Endometrial microvascular endothelial cells (primary cell): Measurements from ENCODE around the gene FAM120B. TPM values are rescaled to one million over a fixed set of nuclear protein-coding genes. Genes with fewer than 3 reads are reported as not detected.

Experiments
- in situ Hi-C: cut with HindIII; loops from 2 replicates; pipeline ENCODE4 v1.10.0; 2017; ENCODE audit warnings: low sequenced_read_pairs, low pct_unique_long_range_greater_than_20kb; ENCODE audit errors: inconsistent ontology term
- total RNA-seq: library from RNA; depleted of rRNA; stranded (reverse); fragments of >200 nt; gene quantifications from one replicate; pipeline ENCODE4 v1.2.3, GENCODE V29; 2015; ENCODE audit errors: inconsistent ontology term

Gene FAM120B
- total RNA-seq, 1 donor from 2014 or later, result 20.0 TPM

DNA sequence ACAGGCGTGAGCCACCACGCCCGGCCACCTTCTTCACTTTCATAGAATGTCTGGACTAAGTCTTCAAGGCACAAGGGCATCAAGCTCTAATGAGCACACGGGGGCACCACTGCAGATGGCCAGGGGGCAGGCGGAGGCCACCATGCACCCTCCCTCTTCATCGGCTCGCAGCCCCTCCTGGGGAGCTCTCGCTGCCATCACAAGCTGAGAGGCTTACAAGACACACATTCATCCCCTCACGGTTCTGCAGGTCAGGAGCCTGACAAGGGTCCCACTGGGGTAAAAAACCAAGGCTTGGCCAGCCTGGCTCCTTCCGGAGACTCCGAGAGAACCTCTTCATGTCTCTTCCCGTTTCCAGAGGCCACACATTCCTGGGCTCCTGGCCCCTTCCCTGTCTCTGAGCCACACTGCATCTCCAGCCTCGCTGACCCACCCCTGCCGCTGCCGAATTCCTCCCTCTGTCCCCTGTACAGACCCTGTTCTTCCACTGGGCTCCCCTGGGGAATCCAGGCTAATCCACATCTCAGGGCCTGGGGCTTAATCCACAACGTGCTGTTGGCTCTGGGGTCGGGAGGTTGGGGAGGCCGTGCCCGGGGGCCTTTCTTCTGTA is 35.5 kb upstream of the FAM120B start:
- in situ Hi-C loops, result no loop called here

DNA sequence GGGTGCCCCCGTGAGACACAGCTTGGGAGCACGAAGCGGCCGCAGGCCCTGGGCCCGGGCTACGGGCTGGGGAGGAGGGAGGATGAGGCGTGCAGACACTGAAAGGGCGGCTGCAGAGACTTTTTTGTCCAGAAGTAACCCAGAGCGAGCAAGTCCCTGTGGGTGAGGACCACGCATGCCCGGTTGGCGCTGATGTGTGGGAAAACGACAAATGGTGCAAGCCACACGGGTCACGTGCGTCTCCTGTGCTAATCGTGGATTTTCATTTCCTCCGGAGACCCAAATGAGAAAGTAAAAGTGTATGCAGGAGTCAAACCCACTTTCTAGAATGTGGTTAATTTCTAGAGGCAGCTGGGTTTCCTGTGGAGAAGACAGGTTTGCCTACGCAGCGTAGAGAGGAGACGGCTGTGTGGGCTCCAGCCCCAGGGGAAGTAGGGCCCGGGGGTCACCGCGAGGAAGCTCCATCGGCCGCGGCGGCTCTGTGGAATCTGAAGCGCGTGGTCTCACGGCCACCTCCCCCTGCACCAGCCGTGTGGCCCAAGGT is 34.7 kb upstream of the FAM120B start:
- in situ Hi-C loops, result no loop called here

DNA sequence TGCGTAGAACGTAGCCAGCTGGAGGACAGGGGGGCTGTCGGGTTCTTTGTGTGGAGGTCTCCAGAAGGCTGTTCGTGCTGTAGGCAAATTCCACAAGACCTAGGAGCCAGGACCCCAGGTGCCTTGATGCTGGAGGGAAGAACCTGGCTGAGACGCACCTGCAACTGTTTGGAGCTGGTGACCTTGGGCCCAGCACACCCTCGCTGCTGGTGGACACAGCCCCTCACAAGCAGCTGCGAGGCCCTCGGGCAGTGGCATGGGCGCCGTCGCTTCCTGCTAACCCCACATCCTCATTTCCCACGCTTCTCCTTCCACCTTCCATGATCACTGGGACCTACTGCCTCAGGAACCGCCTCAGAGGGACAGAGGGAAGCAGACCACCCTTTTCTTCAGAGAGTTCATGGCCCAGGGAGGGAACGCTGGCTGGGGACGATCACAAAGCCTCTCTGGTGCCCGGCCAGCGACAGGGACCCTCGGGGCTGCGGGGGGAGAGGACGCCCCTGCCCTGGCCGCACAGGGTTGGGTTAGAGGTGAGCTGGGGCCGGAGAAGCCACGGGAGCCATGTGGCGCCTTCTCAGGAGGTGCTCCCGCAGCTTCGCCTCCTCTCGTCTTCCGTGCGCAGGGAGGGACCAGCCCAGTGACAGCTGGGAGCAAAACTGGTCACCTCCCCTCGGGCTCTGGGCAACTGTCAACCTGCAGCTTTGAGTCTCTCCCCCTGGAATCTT is 34.1 kb upstream of the FAM120B start:
- in situ Hi-C loops, result no loop called here

DNA sequence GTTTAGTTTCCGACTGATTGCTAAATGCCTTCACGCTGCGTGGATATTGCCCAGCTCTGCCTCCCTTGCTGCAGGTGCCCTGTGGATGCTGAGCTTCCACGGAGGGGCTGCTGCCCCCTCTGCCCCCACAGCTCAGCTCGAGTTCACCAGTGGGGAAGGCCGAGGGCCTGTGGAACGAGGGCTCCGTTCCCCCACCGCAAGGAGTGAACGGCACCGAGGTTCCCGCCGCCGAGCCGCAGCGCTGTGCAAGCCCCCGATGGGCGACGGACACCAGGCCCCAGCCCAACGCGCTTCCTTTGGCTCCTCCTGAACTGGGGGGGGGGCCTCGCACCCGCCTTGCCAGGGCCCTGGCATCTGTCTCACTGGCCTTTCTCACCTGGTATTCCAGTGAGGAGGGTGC is 33.4 kb upstream of the FAM120B start:
- in situ Hi-C loops, result no loop called here

DNA sequence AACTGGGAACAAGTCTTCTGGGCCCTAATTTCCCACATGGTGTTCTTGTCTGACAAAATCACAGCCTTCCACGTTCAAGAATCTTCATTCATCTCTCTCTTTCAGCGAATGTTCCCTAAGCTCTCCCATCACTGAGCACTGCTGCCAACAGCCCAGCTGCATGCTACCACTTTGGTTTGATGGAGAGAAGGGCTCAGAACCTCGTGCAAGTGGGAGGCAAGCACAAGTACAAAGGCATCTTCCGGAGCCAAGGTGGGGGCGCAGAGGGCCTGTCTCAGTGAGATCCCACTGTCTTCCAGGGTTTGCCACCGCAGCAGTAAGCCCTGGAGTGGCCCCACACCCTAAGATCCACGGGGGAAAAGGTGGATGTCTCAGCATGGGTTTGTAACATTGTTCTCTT is 32.9 kb upstream of the FAM120B start:
- in situ Hi-C loops, result no loop called here

DNA sequence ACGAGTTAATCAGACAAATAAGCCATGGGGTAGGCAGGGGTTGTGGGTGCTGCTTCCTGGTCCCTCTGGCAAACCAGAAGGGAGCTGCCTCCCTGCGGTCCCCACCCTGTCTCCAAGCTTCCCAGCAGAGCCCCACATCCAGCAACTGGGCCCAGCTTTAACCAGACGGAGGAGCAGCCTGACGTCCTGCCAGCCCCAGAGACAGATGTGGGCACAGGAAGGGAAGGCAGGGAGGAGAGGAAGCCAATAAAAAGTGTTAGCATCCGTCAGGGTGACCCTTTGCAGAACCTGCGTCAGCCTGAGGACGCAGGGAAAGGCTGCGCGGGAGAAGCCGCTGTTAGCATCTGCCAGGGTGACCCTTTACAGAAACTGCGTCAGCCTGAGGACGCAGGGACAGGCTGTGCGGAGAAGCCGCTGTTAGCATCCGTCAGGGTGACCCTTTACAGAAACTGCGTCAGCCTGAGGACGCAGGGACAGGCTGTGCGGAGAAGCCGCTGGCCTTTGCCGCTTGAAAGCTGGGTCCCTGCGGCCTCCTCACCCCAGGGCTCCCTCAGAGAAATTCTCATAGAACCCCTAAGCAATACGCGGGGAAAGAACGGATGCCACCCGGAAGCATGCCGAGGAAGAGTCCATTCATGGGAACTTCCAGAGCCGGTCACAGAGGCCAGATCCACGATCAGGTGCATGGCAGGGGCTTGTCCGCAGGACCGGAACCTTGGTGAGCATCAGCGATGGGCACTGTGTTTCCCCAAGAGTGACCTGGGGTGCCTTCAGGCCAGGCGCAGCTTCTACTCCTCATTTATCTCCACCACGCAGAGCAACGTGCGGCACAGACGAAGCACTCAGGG is 31.6 kb upstream of the FAM120B start:
- in situ Hi-C loops, result no loop called here

DNA sequence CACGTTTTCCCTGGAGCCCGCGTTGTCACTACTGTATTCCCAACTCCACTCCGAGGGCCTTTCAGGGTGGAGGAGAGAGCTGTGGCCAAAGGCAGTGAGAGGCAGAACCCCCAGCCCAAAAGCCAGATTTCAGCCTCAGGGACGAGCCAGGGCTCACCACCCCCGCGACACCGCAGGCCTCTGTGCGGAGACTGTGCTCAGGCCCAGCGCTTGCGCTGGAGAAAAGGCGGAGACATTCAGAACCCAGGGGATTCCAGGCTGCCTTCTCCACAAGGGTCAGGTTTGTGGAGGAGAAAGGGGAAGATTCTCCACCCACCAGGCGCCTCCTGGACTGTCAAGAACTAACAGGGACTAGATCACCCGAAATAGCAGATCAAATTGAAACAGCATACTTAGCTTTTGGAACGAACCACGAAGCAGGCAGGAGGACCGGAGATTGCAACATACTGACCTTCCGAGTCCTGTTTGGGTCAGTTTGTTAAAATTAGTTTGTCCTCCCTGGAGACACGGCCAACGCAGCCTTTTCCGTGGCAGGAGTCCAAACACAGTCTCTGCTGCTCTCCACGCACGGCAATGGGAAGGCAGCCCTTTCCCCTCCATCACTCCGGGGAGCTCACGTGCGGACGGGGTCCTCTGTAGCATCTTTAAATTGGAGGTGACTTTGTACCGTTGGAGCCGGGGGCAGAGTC is 30.0 kb upstream of the FAM120B start:
- in situ Hi-C loops, result no loop called here

DNA sequence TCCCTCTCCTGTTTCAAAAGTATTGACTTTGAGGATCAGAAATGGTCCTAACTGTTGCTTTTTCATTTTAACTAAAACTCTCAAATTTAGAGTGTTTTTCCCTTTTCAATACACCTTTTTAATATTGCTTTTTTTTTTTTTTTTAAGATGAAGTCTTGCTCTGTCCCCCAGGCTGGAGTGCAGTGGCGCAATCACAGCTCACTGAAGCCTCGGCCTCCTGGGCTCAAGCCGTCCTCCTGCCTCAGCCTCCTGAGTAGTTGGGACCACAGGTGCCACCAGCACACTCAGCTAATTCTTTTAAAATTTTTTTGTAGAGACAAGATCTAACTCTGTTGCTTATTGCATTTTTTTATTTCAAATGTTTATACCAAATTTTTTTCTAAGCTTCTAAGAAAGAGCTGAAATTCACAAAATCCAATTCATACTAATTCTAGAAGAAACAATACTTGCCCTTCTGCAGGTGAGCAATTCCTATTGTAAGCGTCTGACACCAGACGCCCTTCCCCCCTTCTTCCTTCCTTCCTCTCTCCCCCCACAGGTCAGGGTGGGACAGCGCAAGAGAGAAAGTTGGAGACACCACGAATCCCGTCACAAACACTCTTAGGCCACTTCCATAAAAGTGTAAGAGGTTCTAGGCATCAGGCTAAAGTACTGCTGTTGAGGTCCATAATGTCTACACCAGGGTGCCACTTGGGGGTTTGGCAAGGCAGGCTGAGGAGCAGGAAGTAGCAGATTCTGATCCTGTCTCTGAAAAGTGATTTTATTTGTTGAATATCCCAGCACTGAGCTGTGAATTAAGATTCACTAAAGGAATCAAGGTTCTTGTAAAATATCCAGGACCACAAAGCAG is 28.4 kb upstream of the FAM120B start:
- in situ Hi-C loops, result no loop called here

DNA sequence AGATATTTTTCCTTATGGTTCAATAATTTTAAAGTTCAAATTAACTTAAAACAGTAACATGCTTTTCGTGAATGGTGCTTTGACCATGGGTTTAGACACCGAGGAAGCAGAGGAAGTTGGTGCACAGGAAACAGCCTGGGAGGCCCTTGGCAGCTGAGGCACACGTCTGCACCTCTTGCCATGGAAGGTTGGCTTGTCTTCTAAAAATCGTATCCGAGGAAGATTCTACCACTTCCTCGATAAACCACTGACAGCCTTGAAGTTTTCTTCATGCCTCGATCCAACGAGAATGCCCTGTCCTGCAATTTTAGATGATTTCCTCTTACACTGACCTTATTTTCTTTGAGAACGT is 27.8 kb upstream of the FAM120B start:
- in situ Hi-C loops, result no loop called here

DNA sequence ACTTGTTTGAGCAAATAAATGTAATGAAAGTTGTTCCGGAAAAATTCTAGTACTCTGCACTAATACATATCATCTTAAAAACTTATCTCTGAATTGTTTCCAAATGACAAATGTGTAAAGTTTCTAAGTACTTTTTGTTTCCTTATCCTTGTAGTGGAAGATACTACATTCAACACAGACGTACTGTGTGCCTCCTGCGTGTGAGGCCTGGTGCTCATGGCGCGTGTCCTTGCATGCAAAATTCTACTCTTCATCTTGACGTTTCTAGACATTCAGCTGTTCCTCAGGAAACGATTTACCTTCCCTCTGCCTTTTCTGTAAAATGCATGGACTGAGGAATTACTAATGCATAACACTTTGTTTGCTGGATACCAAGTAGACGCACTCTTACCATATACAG is 27.1 kb upstream of the FAM120B start:
- in situ Hi-C loops, result no loop called here

DNA sequence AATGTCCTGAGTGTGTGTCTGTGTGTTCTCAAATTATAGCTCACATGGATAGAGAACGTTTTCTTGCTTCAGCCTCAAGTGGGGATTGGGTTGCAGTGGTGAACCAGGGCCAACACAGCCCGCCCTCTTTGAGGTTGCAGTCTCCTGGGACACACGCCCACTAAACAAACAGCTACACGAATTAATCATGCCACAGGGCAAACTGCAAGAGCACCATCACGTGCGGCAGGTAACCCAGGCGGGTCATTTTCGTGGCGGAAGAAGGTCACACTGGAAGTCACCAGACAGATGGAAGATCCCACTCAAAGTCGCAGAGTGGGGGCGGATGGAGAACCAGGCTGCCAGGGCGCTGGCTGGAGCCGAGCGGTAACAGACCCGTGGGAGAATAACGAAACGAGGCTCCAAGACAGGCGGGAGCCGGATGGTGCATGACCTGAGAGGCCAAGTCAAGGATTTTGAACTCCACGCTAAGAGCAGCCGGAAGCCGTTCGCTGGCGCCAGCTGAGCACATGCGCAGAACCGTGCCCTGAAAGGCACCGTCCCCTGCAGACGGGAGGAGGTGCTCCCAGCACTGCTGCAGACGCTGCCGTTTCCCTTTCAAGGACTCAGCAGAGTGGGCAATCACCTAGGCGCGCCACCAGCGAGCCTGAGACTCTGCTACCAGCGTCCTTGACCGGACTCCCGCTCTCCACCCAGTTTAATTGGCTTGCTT is 26.4 kb upstream of the FAM120B start:
- in situ Hi-C loops, result no loop called here

DNA sequence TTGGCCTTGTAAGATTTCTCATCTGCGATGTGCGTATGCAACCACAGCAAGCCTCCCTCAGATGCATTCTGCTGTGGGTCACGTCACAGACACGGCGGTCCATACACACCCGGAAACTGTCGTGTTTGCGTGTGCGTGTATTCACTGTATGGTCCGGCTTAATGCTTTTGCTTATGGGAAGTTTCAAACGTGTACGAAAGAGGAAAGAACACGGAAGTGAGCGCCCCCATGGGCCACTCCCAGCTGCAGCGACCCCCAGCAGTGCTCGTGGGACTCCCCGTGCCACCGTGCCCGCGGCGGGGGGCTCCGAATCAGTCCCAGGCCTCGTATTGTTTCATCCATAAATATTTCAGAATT is 25.9 kb upstream of the FAM120B start:
- in situ Hi-C loops, result no loop called here

DNA sequence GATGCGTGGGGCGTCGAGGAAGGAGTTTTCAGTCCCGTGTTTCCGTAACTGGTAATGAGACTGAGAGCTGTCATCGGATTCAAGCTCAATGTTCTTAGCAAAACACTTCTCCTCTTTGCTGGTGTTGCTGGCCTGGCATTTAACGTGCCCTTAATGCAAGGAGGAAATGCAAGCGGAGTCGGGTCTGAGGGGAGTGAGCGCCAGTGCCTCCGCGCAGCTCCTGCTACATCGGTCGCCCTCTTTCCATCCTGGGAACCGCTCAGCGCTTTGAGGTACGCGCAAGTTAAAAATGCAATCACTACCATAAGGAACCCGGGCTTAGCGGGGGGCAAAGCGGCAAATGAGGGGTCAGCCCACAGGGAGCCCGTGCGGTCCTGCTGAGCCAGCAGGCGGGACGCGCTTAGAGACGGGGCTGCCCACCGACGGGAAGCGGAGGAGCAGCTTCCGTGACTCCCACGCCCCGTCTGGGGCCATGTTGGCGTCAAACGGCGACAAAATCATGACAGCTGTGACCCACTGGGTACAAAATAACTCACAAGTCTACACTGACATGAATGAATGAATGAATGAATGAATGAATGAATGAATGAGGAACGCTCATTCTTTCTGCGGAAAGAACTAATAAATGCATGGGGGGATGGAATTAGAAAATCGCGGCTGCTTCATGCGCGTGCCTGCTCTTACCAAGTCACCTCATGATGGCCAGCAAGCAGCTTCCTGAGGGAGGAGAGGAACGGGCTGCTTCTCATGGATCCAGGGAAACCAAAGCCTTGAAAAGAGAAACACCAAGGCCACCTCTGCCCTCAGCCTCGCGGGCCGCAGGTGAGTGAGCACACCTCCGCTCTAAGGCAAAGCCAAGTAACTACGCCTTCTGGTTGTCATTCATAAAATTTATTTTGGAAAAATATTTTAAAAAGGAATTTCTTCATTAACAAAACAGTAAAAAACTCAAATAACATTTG is 24.9 kb upstream of the FAM120B start:
- in situ Hi-C loops, result no loop called here

DNA sequence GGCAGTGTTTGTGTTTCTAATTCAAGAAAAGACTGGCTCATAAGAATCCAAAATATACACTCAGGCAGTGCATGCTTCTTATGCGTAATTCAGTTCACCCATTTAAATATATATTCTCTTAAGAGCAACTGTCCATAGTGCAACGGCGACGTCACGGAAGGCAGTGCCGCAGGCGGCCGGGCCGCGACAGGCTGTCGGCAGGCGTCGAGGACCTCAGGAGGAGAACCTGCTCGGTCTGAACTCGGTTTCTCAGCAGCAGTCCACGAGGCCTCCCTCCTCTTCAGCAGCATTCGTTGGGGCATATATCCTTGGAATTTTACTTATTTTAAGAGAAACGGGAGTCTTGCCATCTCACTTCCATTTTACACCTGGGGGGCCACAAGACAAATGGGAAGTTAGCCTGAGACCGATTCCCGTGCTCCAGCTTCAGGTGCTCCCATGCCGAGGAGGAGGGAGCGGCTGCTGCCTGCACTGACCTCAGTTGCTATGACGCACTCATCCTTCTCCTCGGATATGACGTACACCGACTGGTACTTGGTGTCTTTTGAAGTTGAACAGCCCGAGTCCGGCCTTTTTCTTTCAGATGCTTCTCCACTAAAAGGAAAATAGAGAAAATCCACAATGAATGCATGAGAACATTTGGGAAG is 23.9 kb upstream of the FAM120B start:
- in situ Hi-C loops, result no loop called here

DNA sequence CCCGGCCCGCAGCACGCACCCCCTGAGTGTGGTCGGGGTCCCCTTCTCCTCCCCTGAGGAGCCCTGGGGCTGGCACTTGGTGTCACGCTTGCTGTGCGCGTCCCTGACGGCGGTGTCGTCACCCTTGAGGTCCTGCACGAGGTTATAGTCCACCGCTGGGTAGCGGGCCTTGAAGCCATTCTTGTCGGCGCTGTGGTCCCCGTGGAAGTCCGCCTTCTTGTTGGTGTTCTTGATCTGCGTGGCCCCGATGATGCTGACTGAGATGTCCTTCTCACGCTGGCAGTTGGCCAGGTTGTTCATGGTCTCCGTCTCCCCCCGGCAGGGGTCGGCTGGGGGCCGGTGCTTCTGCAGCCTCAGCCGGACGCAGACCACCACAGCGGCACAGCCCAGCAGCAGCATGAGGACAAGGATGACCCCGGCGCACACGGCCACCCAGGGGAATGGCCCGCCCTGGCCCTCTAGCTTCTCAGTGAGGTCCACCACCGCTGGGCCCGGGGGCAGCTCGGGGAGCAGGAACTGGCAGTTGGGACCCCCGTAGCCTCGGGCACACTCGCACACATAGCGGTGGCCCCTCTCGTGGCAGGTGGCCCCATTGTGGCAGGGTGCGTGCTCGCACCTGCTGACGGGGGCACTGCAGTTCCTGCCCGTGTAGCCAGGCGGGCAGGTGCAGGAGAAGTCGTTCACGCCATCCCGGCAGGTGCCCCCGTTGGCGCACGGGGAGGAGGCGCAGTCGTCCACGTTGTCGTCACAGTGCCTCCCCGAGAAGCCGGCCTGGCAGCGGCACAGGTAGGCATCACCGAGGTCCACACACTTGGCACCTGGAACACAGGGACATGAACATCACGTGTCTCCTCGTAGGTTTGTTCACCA is 23.1 kb upstream of the FAM120B start:
- in situ Hi-C loops, result no loop called here
